GM04504 (cell line): ENCODE measurements around the gene DCAF5.

ENCODE experiments used
- DNase-seq: peaks from one replicate; pipeline ENCODE4 v3.0.0-alpha.2; 2012; ENCODE audit warnings: low read depth

Gene DCAF5

DNA sequence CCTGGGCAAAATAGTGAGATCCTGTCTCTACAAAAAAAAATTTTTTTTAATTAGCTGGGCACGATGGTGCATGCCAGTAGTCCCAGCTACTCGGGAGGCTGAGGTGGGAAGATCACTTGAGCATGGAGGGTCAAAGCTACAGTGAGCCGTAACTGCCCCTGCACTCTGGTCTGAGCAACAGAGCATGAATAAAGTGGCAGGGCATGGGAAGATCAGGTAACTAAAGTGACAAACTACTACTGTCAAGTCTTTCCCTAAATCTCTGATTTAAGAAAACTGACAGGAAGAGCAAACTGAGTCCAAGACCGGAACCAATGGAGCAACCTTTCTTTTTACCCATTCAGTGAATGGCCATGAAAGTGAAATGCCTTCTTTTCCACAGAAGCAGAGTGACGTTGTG is 10.8 kb downstream of the DCAF5 start:
- DNase-seq, result no peak

DNA sequence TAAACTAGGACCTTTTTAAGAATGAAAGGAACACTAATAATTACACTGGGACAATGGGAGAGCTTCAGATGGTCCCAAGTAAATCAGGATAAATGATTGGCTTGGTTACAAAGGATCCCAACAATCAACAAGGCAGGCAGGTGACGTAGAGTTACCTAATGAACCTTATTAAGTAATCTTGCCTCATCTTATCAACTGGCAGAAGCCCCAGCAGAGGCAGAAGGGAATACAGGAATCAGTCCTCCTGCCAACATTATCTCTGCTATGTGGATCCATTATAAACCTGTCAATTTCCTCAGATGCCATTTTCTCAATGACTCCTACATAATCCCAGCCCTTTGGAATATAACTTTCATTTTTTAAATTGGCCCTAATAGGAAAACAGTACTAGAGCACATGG is 11.4 kb downstream of the DCAF5 start:
- DNase-seq, result no peak

DNA sequence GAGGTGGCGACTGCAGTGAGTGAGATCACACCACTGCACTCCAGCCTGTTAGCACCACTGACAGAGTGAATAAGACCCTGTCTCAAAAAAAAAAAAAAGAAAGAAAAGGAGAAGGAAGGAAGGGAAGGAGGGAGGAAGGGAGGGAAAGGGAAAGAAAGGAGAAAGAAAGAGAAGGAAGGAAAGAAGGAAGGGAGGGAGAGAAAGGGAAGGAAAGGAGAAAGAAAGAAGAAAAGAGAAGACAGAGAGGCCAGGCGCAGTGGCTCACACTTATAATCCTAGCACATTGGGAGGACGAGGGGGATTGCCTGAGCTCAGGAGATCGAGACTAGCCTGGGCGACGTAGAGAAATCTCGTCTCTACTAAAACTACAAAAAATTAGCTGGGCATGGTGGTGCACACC is 13.2 kb downstream of the DCAF5 start:
- no peak for DNase-seq

DNA sequence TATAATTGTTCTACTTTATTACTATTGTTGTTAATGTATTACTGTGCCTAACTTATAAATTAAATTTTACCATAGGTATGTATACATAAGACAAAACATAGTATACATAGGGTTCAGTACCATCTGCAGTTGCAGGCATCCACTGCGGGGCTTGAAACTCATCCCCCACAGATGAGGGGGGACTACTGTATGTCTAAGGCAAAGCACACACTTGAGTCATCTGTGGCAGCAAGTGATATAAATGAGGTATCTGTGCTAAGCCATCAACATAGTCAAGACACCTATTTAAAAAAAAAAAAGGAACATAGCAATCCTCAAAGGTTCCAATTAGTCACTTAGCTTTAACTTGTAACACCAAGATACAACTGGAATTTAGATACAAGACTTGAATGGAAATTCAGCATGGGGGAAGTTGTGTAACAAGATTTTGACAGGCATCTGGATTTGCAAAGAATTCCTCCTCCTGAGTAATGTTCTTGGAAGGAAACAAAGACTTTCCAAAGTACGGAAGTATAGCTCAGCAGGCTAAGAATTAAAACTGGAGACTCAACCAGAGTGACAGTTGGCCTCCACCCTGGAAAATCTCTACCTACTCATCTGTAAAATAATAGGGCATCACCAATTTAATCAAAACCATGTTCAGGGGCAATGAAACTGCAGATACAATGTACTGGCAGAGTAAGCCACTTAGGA is 14.9 kb downstream of the DCAF5 start:
- no peak for DNase-seq

DNA sequence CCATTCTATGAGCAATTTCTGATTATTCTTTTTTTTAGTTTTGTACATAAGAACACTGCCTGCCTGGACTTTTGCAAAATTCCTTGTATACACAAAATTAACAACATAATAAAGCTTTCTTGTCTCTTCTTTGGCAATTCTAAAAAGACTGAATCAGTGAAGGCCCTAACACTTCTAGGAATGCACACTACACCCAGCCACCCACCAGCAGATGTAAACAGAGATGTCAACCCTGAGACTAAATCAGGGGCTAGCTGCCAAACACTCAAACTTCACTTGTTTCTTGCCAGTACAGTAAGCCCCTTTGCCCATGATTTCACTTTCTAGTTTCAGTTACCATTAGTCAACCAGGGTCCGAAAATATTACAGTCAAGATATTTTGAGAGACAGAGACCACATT is 15.5 kb downstream of the DCAF5 start:
- no peak for DNase-seq

DNA sequence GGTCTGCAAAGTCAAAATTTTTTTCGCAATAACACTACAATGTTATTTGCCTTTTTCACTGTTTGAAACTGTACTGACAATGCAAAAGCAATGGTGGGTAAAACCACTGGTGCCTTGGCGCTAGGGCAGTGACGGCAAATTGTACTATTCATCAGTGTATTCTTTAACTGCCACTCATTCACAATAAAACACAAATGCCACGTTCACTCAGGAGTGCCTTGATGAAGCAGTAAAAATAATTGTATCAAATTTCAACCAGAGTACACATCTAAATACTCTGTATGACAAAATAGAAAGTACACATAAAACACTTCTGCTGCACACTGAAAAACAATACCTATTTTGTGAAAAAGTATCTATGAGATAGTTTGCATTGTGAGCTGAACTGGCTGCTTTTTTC is 17.8 kb downstream of the DCAF5 start:
- no peak for DNase-seq

DNA sequence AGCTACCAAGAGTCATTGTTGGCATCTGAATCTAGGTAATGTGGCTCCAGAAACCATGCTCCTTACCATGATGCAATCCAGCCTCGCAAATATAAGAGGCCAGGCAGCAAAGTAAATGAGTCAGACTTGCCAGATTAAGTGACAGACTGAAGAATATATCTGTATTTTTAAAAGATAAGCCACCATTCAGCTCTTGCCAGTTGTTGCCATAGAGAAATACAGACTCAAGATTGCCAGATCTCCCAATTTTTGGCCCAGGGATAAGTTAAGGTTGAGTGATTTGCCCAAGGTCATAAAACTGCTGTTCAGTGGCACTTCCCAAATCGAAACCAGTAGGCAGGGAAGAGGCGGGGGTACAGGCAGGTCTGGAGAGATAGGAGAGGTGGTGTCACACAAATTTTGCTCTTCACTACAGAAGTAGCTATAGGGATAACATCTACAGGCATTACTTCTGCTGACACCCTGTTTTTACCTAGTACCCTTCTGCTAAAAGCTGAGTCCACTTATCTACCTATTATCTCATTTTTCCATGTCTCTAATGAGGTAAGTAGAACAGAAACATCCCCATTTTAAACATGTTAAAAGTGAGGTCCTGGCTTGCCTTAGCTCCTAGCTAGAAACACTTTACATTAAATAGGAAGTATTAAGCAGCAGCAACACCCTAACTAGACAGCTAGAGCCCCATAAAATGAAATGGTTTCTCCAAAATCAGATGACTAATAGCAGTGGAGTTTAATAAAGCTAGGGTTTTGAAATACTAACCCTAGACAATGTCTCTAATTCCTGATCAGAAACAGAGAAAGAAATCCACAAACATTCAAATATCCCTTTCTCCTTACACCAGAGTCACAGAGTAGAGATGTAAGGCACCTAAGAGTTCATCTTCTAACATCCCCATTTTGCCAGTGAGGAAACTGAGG is 19.5 kb downstream of the DCAF5 start:
- no peak for DNase-seq

DNA sequence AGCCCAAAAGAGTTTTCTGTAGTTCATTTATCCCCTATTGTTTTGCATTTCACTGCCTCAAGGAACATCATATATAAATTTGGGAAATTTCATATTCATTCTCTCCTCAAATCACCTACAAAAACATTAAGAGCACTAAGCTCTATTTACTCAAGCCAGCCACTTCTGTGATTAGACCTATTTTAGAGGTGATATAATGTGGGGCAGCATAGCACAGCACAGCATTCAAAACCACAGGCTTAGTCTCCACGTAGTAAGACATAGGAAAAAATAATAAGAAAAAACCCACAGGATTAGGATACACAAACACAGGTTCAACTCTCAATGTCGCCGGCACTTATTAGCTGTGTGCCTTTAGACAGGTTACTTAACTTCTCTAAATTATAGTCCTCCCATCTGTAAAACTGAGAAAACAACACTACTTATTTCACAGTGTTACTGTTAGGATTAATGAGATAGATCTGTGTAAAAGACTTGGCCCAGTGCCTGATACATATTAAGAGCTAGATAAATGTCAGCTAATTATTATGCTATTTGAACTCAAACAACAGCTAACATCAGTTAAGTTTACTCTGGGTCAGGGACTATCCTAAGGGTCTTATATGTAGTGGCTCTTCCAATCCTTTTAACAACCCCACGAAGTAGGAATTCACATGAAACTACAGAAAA is 20.3 kb downstream of the DCAF5 start:
- DNase-seq, result no peak

DNA sequence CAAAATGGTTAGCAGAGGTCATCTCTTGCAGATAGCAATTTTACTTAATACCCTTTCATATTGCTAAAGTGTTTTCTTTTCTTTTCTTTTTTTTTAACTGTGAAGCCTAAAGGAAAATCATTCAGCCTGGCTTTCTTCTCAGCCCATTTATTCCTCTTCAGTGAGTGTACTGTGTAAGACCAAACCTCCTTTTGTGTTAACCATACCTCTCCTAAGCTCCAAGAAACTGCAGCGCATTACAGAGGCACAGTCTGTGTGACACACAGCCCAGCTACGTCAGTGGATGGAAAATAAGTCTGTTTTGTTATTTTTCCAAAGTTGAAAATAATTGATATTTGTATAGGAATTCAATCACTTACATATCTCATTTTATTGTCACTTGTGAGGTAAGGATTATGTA is 21.7 kb downstream of the DCAF5 start:
- no peak for DNase-seq

DNA sequence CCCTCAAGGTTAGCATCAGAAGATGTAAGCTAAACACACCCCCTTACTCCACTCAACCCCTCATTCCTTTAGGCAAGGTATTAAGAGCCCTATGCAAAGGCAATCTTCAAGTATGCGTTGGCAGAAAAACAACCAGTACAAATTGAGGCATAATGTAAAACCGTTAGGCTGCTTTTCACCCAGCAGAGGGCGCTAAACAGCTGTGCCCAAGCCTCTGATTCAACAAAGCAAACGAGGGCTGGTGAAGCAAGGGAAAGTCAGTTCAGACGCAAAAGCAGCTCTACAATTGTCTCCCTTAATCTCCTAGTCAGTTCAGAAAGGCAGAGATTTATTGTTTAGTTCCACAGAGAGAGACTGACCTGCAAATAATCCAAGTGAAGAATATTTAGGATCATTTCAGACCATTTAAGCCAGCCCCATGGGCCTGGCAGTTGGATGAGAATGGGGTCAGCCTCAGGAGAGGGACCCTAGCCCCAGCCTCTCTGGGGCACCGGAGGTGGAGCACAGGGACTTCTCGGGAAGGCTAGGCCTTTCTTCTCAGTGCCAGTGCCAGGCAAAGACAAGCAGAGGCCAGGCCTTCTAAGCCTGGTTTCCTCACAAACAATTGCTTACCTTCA is 23.5 kb downstream of the DCAF5 start:
- DNase-seq, result peak; percentile 61

DNA sequence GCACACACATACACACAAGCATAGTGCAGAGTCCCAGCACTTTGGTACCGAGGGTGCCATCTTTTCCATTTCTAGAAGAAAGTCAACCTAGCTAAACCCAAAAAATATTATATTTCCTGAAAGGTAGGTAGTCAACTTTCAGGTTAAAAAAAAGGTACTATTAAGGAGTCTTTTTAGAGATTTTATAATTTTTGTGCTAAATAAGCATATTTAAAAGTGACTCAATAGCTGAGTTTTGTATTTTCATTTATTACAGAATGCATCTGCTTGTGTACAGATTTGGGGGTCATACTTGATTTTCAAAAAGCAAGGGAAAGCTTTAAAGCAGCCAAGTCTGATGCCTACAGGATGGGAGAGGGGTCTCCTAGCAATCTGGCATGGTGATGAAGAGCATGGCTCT is 34.6 kb downstream of the DCAF5 start:
- DNase-seq, result no peak

DNA sequence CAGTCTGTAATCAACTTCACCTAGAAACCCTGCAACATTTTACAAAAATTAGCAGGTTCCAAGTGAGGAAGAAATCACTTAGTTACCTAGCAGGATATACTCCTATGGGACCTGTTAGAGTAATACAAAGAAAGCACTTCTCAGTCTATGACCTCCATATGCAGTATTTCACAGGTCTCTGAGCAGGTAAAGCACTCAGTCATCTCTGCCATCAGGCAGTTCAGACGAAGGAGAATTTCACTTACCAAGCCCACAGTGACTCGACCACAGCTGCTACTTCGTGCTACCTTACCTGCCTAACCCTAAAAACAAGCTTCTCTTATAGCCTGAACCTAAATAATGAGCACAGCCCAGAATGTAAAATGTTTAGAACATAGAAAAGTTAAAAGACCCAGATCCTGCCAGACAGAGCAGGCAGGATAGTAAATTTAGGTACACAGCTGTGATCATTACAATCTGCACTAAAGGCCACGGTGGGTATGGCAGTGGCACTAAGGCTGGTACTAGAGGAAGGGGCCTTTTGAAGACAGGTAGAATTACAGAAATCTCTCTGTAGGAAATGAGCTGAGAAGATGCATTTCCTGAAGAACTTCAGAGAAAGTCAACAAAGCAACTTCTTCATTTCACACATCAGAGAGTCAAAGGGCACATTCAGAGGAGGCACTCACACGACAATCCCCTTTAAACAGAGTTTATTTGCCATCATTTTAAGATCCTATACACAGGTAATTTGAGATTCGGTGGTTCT is 35.7 kb downstream of the DCAF5 start:
- no peak for DNase-seq

DNA sequence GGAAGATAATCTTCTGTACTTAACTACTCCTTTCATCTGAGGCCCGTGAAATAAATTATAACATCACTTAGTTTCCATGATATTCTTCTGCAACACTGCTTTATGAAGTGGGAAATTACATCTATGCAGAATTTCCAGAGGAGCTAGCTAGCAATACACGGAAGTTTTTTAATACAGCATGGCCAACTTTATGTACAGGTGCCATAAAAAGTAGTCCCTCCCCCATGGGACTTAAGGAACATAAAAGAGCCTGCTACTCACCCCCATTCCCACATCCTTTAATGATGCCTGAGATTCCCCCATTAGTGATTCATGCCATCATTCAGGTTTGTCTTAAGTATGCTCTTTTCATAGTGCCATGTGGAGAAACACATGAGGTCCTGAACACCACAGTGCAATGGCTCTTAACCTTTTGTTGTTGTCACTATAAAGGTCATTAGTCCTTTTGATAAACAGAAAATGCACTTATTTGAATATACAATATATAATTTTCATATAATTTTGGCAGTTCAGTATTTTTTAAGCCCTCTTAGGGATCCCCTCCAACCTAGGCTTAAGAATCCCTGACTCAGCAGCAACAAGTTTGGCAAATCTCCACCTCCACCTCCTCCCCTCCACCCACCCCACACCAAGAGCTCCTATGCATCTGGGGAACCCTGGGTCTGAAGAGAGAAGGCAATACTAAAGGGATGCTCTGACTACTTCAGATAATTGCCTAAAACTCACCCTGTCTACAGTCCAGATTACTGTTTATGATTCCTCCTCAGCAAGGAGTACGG is 37.3 kb downstream of the DCAF5 start:
- no peak for DNase-seq

DNA sequence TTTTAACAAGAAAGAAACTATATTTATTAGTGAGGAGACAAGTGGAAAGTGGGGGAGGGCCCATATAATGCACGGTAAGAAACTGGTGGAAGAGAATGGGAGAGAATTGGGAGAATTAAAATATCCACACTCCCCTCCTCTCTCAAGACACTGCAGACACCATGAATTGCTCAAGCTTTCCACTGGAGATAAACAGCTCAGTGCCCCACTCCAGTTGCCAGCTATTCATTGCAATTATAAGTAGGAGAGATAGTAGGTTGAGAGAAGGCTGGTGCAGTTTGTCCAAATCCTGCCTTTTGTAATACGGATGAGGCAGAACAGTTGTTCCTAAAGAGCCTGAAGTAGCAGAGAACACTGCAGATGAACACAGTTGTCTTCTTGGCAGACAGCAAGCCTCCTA is 38.2 kb downstream of the DCAF5 start:
- DNase-seq, result no peak

DNA sequence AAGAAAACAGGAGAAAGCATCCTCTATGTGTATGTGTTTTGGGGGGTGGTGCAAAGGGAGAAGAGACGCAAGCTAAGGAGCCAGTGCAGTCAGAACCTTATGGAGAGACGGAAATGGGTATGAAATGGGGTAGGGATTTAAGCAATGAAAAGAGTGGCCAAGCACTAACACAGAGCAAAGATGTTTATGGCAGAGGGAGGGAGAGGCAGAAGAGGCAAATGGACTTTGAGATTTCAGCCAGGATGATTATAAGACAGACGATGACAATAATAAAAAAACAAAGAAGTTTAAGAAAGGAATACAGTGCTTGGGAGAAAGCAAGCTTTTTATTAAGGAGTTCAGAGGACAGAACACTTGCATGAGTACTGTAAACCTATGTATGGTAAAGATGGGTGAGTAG is 44.6 kb downstream of the DCAF5 start:
- no peak for DNase-seq

DNA sequence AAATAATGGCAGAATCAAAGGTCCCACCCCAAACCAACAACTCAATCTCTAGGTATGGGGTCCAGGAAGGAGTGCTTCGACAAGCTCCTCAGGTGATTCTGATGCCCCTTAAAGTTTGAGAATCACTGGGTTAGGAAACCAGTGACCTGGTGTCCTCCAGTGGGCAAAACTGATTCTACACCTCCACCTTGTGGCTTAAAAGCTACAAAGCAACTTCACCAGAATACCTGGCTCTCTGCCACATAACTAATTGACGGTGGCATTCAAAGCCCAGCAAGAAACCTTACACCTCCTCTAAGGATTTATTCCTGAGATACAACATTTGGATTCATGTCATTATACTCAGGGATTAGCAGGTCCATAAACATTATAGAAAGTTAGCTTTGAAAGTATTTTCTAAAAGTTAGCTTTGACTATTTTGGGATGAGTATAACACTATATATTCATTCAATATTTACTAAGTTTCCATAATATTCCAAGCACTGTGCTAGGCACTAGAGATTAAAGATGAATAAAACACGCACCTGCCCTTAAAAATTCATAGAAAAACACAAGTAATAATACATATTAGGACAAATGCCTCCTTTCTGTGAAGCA is 45.4 kb downstream of the DCAF5 start:
- DNase-seq, result no peak

DNA sequence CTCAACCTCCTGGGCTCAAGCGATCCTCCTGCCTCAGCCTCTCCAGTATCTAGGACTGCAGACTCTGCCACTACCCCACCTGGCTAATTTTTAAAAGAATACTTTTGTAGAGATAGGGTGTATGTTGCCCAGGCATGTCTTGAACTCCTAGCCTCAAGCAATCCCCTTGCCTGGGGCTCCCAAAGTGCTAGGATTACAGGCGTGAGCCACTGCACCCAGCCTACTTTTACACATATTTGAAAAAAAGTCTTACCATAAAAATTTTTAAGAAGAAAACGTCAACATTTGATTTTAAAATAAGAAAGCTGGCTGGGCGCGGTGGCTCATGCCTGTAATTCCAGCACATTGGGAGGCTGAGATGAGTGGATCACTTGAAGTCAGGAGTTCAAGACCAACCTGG is 46.5 kb downstream of the DCAF5 start:
- DNase-seq, result no peak

DNA sequence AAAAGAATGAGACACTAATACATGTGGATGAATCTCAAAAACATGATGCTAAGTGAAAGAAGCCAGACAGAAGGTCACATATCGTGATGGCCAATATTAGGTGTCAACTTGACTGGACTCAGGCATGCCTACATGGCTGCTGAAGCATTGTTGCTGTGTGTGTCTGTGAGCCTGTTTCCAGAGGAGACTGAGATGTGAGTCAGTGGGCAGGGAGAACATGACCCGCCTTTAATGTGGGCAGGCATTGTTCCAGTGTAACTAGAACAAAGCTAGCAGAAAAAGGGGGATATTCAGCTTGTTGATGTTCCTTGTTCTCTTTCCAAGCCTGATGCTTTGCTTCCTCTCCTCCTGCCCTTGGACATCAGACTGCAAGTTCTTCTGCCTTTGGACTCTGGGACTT is 47.6 kb downstream of the DCAF5 start:
- no peak for DNase-seq

DNA sequence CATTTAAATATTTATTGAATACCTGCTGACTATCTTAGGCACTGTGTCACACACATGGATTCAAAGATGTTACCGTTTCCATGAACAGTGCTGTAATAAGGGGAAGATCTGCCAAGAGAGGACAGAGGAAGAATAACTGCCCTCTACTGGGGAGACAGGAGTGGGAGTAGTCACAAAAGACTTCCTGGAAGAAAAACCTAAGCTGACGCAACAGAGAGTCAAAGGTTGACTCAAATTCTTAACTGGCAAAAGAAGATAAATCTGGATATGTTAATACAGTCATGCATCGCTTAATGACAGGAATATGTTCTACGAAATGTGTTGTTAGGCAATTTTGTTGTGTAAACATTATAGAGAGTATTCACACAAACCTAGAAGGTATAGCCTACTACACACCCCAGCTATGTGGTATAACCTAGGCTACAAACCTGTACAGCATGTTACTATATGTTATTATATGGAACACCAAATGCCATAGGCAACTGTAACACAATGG is 51.5 kb downstream of the DCAF5 start:
- DNase-seq, result peak; percentile 90

DNA sequence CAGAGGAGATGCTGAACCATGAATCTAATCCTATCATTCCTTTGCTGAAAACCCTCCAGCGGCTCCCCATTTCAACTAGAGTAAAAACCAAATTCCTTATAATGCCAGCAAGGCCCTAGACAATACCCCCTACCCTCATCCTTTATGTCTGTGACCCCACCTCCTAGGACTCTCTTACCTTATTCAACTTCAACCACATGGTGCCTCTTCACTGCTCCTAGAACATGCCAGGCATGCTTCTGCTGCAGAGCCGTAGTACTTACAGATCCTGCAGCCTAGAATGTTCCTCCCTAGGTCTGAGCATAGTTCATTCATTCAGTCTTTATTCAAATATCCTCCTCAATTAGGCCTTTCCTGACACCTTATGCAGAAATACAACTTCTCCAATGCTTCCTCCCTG is 54.9 kb downstream of the DCAF5 start:
- no peak for DNase-seq
